HG03060 (cell line): ENCODE data around the gene OSTN.

ENCODE experiments used
- ATAC-seq: cut with Tn5 transposase; IDR thresholded peaks from one replicate; pipeline ENCODE4 v1.9.1; 2021; ENCODE audit warnings: low read depth, moderate number of reproducible peaks; ENCODE audit not compliant: unreplicated experiment

OSTN gene

DNA sequence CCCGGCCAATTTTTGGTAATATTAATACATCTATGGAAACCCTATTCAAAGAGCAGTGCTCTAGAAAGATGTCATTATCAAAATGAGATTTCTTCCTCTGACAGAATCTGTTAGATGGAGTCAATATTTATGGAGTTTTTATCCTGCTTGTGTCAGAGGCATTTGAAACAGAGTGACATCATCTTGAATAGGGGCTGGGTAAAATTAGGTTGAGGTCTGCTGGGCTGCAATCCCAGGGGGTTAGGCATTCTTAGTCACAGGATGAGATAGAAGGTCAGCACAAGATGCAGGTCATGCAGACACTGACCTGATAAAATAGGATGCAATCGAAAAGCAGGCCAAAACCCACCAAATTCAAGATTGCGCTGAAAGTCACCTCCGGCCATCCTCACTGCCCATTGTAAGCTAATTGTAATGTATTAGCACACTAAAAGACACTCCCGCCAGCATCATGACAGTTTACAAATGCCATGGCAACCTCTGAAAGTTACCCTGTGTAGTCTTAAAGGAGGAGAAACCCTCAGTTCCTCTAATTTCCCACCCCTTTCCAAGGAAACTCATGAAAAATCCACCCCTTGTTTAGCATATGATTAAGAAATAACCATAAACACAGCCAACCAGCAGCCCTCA is 102.9 kb downstream of the OSTN start:
- no peak for ATAC-seq

DNA sequence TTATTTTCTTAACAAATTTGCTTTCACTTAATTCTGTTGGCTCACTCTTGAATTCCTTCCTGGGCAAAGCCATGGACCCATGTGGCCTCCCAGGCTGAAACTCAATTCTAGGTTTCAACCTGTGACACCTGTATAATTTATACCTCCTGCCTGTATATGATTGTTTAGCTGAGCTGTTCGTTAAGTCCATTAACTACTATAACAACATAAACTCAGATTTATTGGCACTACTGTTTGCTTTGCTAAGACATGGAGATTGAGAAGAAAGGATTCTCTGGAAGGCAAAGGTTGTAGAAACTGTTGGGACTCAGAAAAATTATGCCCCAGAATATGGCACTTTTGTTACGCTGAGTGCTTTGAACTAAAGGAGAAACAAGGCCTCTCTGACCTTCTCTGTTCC is 103.4 kb downstream of the OSTN start:
- no peak for ATAC-seq

DNA sequence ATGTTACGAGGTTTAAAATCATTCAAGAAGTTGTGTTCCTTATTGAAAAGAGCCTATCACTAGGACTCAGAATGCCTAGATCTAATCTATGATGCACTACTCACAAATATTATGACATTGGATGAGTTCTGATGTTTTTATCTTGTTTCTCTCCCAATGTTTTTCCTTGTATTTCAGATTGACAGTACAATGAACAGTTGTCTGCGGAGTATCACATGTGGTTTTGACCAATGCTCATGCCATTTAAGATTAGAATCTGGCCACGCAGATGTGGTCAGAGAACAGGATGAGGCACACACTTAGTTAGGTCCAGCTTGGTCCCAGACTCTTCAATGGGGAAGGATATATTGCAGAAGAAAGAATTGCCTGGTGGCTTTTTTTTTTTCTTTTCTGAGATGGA is 104.6 kb downstream of the OSTN start:
- no peak for ATAC-seq

DNA sequence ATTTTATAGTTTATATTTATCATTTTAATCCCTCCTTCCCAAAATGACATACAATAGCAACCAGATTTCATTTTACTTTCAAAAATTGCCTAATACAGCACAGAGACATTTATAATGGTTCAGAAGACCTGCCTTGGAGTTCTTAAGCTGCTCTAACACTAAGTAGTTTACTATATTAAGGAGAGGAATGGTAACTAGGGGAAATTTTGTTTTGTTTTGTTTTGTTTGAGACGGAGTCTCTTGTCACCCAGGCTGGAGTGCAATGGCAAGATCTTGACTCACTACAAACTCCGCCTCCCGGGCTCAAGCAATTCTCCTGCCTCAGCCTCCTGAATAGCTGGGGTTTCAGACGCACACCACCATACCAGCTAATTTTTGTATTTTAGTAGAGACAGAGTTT is 107.4 kb downstream of the OSTN start:
- ATAC-seq, result no peak

DNA sequence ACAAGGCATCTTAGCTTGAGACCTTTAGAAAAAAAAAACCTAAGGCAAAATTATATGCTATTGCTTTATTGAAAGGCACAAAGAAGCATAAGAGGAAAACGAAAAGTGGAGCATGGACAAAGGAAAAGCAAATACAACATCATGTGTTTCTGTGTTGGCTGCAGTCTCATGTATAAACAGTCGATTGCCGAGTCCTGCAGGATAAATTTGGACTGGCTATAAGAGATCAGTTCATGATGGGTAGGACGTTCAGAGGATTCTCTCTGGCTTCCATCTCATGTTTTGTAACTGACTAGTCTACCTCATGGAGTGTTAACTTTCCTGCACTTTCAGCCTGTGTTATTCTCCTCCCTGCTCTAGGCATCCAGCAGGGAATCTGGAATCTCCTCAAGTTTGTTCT is 108.3 kb downstream of the OSTN start:
- no peak for ATAC-seq

DNA sequence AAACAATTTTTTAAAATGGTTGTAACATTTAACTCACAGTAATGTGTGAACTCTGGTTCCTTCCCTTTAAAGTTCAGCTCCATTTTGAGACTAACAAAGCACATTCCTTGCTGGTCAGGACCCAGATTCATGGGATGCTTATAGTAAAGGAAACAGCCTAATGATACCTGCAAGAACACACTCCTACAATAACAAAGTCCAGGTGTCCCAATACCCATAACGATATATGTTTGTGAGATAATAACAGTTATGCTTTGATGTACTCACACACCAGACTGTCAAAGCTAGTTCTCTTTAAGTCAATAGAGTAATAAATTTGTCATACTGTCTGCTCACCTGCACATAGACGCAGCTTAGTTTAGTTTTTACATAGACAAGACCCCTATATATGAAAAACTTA is 114.3 kb downstream of the OSTN start:
- no peak for ATAC-seq

DNA sequence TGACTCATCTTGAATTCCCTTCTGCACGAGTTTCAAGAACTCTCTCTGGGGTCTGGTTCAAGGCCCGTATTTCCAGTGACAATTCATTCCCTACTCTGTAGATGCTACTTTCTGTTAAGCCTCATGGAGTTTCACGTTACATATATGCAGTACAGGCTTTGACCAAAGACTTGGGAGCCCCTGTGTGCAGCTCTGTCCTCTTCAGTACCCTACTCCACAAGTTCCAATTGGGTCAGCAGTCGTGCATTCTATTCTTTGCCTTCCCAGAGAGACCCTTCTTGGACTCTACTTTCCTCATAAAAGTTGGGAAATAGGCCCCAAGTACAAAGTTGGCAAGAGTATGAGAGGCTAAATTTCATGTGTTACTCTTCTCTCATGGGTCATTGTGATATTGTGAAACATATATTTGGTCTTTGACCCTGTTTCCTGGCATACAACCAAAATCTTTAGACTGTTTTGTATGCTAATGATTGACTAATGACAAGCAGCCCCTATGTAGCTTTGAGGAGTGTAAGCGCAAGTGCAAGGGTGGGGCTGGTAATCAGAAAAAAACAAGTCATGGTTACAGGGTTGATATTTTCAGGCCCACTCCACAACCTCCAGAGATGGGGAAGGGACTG is 115.2 kb downstream of the OSTN start:
- no peak for ATAC-seq
